GM12892 (cell line): ENCODE measurements around the gene WDR90.

Experiments used
- DNase-seq: peaks from one replicate; pipeline ENCODE4 v3.0.0; 2011; ENCODE audit not compliant: insufficient read length
- FAIRE-seq: peaks from 2 replicates; lab custom pipeline; 2011; peaks lifted over from hg19 to GRCh38; lab: Jason Lieb, UNC
- POLR2A ChIP-seq: IDR thresholded peaks from 2 replicates; pipeline ENCODE4 v1.6.1; 2011; ENCODE audit warnings: low read depth, low read length, control low read depth
- POLR2AphosphoS5 ChIP-seq: IDR thresholded peaks from 2 replicates; pipeline ENCODE4 v1.6.1; 2011; ENCODE audit warnings: low read depth, low read length, control low read depth
- TAF1 ChIP-seq: IDR thresholded peaks from 2 replicates; pipeline ENCODE4 v1.6.1; 2011; ENCODE audit warnings: low read depth, mild to moderate bottlenecking, control low read depth, low read length, borderline replicate concordance

Gene WDR90

DNA sequence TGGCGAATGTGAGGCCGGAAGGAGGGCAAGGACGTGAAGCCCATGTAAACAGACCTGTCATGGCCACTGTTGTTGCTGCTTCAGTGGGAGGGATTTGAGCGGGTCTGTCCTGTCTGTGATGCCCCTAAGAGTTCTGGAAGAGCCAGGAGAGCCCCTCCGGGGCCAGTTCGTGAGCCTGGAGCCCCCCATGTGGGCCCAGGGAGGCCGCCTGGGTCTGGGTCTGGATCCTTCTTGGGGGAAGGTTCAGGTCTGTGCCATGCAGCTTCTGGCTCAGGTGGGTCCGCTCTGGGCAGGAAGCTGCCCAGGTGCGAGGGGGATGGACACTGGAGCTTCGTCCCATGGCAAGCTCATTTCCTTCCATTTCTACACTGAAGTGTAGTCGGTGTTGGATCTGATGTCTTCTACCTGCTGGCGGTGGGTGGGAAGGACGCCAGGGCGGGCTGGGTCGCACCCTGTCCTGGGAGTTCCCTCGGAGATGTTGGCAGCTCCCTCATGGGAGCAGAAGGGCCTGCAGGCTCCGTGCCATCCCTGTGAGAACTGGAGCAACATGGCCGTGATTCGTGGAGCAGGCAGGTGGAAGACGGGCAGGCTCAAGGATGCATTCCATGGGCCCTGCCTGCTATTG is 29.6 kb upstream of the WDR90 start:
- DNase-seq (no peak), FAIRE-seq (no peak)
- TF ChIP-seq TAF1 (no peak), POLR2AphosphoS5 (no peak), POLR2A (no peak)

- FAIRE-seq = no peak
- DNase-seq = no peak
- TF ChIP-seq POLR2AphosphoS5 (no peak), TAF1 (no peak), POLR2A (no peak)
These were observed 28.3 kb upstream of the WDR90 start for GRCh38 chr16:620700-621525.

DNA sequence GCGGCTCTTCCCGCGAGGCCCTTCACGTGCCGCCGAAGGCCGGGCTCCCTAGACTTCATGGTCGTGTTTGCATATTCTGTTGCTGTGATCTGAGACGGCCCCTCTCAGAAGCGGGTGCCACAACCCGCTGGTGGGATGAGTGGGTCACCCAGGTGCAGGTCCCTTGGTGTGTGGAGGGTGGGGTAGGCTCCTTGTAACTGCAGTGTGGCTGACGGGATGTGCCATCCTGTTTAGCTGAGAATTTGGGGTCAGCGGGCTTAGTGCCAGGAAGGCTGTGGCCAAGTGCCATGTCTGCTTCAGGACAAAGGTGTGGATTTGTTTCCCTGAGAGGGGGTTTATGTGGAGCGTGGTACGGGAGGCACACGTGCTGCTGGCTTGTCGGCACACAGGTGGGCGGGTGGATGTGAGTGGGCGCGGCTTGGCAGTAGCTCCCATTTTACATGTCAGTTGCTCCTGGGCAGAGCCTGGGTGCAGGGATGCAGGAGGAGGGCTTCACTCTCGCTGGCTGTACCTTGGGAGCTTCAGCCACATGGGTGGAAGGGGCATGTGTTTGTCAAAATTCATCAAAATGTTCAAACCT is 27.5 kb upstream of the WDR90 start:
- no peak for FAIRE-seq
- no peak for TF ChIP-seq TAF1
- no peak for TF ChIP-seq POLR2AphosphoS5
- no peak for DNase-seq

- DNase-seq (no peak), FAIRE-seq (no peak)
- TF ChIP-seq POLR2AphosphoS5 (no peak), TAF1 (no peak), POLR2A (no peak)
These were observed 26.3 kb upstream of the WDR90 start for GRCh38 chr16:622920-623280.

DNA sequence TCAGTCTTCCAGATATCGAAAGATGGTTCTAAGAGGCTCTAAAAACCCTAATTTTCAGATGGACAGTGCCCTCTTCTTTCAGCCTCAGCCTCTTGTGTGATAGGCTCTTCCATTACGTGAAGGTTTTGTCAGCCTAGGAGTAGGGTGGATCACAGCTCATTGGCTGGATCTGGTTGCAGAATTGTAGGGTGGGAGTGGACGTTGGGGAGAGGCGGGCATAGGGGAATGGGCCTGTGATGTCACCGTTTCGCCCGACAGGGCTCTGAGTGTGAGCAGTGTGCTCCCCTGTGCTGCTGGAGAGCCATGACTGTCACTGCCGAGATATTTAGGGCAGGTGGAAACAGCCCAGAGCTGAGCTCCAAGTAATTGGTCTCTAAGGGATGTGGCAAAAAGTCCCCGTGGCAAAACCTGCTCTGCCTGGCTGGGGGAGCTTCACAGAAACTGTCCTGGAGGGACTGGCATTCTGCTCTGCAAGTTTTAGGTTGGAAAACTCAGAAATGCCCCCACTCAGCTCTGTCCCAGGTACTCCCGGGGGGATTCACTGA is 24.6 kb upstream of the WDR90 start:
- FAIRE-seq (no peak), DNase-seq (no peak)
- TF ChIP-seq TAF1 (no peak), POLR2A (no peak), POLR2AphosphoS5 (no peak)

- FAIRE-seq (no peak), DNase-seq (no peak)
- TF ChIP-seq POLR2A = no peak
- no peak for TF ChIP-seq TAF1
- TF ChIP-seq POLR2AphosphoS5 = no peak
These were observed 23.8 kb upstream of the WDR90 start for GRCh38 chr16:625117-625976.

DNA sequence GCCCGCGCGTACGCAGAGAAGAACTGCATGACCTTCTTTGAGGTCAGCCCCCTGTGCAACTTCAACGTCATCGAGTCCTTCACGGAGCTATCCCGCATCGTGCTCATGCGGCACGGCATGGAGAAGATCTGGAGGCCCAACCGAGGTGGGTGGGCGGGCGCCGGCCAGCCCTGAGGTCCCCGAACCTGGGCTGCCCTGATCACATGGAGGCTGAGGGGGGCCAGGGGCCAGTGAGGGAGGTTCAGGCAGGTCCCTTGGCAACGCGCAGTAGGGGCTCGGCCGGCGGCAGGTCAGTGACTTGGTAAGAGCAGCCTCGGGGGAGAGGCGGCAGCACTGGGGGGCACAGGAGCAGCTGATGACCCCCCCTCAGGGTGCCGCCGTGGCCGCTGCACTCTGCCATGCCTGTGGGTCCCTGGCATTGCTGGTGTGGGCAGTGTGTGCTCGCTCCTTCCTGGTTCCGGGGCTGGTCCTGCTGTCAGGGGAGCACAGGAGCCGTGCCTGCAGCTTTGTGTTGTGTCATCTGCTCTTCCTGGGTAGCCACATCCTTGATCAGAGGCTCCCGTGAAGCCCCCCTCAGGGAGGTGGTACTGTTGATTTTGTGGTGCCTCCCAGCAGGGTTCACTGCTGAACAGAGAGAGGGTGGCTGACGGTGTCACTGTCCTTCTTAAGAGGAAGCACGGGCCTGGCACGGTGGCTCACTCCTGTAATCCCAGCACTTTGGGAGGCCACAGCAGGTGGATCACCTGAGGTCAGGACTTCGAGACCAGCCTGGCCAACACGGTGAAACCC is 23.0 kb upstream of the WDR90 start:
- no peak for DNase-seq
- TF ChIP-seq POLR2AphosphoS5 = no peak
- TF ChIP-seq POLR2A = no peak
- TF ChIP-seq TAF1 = no peak
- FAIRE-seq = no peak

DNA sequence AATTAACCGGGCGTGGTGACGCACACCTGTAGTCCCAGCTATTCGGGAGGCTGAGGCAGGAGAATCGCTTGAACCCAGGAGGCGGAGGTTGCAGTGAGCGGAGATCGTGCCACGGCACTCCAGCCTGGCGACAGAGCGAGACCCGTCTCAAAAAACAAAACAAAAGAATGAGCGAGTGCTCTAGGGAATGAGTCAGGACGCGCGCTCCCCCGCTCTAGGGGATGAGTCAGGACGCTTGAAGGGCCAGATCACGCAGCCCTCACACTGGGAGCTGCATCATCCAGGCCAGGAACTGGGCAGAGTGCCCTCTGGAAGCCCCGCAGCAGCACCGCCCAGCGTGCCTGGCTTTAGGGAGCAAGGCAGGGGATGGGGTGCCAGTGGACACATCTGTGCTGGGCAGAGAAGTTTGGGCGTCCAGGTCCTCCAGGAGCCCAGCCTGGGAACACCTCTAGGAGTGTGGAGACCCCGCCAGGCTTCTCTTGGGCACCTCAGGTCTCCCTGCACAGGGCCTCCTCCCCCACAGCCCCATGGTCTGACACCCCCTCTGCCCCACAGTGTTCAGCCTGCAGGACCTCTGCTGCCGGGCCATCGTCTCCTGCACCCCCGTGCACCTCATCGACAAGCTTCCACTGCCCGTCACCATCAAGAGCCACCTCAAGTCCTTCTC is 22.2 kb upstream of the WDR90 start:
- DNase-seq (no peak), FAIRE-seq (no peak)
- no peak for TF ChIP-seq POLR2A
- no peak for TF ChIP-seq POLR2AphosphoS5

DNA sequence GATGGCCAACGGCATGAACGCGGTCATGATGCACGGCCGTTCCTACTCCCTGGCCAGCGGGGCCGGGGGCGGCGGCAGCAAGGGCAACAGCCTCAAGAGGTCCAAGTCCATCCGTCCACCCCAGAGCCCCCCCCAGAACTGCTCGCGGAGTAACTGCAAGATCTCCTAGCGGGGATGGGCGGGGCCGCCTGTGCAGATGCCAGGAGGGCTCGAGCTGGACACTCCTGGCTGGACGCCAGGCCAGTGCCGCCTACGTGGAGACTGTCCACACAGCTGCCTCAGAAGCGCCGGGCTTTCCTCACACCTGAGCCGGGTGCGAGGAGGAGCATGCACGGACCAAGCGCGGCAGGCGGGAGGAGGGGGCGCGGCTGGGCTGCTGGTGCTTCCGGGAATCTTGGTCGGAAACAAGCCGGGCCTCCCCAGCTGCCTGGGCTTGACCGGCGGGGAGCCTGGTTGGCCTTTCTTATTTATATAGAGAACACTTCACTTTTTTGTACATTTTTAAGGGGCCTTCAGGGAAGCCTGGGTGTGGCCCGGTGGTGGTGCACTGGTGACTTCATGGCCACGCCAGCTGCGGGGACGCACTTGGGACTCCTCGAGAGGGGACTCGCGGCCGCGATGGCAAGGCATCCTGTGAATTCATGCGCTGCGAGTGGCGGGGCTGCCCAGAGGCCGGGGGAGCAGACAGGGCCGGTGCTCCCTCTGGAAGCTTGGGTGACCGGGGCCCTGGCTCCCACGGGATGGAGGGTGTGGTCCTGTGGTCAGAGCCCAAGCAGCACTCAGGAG is 21.5 kb upstream of the WDR90 start:
- DNase-seq (no peak), FAIRE-seq (no peak)
- TF ChIP-seq TAF1 (no peak), POLR2A (no peak), POLR2AphosphoS5 (no peak)
